HG02763 (cell line): ENCODE data around the gene MYL6B.
A peak's percentile ranks its signal among the peaks of the same experiment; 100 is the strongest.

Experiments used
- ATAC-seq: cut with Tn5 transposase; IDR thresholded peaks from one replicate; pipeline ENCODE4 v1.9.1; 2021; ENCODE audit warnings: mild to moderate bottlenecking, moderate library complexity; ENCODE audit not compliant: unreplicated experiment

The MYL6B gene

GRCh38 chr12:56121204-56121870, 31.1 kb upstream of the MYL6B start:
- no peak for ATAC-seq

DNA sequence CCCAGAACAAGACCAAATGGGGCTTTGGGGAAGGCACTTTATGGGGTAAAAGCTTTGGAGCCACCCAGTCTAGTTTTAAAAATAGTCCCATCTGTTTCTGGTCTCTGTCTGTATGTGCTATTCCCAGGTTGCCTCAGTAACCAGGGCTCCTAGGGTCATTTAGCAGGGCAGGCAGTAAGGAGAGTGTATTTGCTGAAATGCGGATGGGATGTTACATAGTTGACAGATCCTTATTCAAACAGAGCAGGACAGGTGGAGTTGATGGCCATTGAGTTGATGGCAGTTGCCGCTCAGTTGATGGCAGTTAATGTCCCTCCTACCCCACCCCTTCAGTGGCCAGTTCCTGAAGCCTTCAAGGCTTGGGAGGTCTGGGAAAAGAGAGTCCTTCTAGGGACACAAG, 29.8 kb upstream of the MYL6B start:
- no peak for ATAC-seq

DNA sequence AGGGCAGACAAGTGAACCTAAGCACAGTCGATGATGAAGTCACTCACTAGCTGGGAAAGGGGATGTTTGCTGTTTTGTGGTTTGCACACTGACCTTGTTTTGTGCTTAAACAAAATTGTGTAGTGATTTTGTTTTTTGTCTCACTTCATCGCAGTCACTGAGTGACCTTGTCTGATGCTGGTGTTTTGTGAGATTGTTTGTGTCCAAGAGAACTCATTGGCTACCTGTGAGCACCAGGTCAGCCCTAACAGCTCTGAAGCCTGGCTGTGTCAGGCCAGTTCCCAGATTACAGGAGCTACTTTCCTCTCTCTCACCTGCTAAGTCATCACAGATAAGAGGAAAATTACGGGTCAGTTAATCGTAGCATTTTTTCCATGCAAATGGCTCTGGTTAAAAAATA, 28.3 kb upstream of the MYL6B start:
- ATAC-seq: no peak

- no peak for ATAC-seq
These were observed 25.6 kb upstream of the MYL6B start for GRCh38 chr12:56126732-56127239.

- ATAC-seq: no peak
These were observed 24.9 kb upstream of the MYL6B start for GRCh38 chr12:56127485-56127887.

- ATAC-seq: peak; percentile 88
These were observed 24.3 kb upstream of the MYL6B start, which contains the start of gene ESYT1 for GRCh38 chr12:56127888-56128669. Gene ESYT1, plus strand, starts transcription at chr12:56128267. Its CDS starts 53 bp downstream, at chr12:56128320.

DNA sequence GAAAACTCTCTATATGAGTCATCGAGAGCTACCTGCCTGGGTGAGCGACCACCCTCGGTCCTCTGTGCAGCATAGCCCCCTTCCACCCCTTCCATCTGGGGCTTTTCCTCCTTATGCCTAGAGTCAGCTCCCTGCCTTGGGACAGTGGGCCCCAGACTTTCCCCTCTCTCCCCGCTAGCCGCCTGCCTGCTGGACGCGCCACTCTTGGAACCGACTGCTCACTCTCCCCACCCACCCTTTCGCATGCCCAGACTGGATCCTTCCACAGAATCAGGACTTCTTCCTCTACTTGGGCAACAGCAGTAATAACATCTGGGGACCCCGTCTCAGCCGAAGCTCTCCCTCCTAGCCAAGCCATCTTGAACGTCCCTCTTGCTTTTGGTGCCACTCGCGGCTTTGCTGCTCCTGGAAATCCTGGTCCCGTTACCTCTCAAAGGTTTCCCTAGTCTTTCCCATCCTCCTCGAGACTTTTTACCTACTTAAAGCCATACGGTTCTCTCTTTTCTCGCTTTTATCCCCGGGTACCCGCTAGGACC, 23.6 kb upstream of the MYL6B start:
- no peak for ATAC-seq

- peak; percentile 25 for ATAC-seq
These were observed 23.0 kb upstream of the MYL6B start for GRCh38 chr12:56129206-56129941.

- ATAC-seq: no peak
These were observed 22.4 kb upstream of the MYL6B start for GRCh38 chr12:56129942-56130495.

- no peak for ATAC-seq
These were observed 21.5 kb upstream of the MYL6B start for GRCh38 chr12:56130876-56131275.

GRCh38 chr12:56134897-56135296, 17.5 kb upstream of the MYL6B start:
- no peak for ATAC-seq

GRCh38 chr12:56137853-56138571, 14.4 kb upstream of the MYL6B start:
- no peak for ATAC-seq

- no peak for ATAC-seq
These were observed 10.2 kb upstream of the MYL6B start for GRCh38 chr12:56141946-56142784.

- ATAC-seq: no peak
These were observed 9.2 kb upstream of the MYL6B start for GRCh38 chr12:56143217-56143616.

- ATAC-seq: no peak
These were observed 8.5 kb upstream of the MYL6B start for GRCh38 chr12:56143870-56144269.

GRCh38 chr12:56145217-56145616, 7.2 kb upstream of the MYL6B start:
- no peak for ATAC-seq

DNA sequence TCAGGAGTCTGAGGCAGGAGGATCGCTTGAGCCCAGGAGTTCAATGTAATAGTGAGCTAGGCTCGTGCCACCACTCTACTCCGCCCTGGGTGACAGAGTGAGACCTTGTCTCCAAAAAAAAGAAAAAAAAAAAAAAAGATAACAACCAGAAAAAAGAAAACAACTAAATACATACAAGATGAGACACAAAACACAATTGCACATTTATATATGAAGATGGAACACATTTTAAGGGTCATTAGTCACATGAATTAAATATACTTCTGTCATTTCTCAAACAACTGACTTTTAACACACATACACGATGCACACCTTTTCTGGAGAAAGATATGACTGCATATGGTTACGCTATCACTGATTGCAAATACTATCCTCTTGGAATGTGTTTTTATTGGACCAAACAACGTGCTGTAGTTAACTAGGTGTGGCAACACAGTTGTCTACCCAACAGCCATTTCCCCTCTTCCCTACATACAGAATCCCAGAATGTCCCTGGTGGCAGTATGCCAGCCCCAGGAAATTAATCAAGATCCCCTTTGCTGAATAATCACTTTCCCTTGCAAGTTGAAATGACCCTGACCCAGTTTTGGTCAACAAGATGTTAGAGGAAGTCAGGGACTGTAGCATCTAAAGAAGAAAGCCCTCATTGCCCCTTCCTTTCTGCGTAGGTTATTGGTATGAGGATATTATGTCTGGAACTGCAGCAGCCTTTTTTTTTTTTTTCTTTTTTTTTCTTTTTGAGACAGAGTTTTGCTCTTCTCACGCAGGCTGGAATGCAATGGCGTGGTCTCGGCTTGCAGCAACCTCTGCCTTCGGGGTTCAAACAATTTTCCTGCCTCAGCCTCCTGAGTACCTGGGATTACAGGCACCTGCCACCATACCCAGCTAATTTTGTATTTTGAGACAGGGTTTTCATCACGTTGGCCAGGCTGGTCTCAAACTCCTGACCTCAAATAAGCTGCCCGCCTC, 5.6 kb upstream of the MYL6B start:
- ATAC-seq: no peak

- ATAC-seq: no peak
These were observed 1.8 kb upstream of the MYL6B start for GRCh38 chr12:56150563-56150962.
